ENCODE data around the gene PRR7.

The PRR7 gene

GRCh38 chr5:177454397-177455035, 7.9 kb downstream of the PRR7 start:
- DNase-seq = peak; percentile 95

GRCh38 chr5:177455036-177455660, 8.5 kb downstream of the PRR7 start:
- peak; percentile 94 for DNase-seq

- peak; percentile 97 for DNase-seq
Measured at GRCh38 chr5:177455661-177456590, 9.3 kb downstream of the PRR7 start.

- no peak for DNase-seq
Measured at GRCh38 chr5:177456591-177456964, 10.0 kb downstream of the PRR7 start.

DNA sequence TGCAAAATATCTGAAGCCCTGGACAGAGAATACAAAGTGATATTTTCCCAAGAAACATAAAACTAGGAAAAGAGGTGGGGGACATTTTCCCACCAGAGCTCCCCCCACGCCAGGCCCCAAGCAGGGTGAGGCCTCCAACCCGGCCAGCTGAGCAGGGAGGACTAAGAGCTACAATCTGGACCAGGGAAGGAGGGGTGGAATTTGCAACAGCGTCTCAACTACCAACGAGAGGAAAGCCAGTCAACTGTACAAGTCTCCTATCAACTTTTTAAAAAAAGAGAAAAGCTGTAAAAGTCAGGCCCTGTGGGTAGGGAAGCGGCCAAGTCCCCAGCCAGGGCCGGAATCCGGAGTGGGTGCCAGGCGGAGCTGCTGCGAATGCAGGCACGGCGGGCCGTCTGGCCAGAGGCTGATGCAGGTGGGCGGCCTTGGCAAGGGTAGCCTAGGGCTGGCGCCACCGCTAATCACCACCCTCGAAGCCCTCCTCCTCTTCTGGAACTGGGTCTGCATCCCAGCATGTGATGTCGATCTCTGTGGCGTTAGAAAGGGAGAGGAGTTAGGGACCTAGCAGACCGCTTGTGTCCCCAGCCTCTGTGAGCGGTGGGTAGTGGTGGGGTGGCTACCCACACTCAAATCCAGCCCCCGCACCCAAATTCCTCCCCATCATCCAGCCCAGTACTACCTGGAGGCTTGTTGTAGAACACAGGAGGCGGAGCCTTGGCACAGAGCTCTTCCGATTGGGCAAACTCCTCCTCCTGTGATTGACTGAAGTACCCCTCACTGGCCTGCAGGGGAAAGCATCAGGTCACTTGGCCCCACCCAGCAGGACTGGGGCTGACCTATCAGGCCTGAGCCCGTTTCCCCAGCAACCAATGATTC, 10.6 kb downstream of the PRR7 start:
- peak; percentile 78 for DNase-seq

GRCh38 chr5:177457852-177458681, 11.5 kb downstream of the PRR7 start:
- DNase-seq = no peak

DNA sequence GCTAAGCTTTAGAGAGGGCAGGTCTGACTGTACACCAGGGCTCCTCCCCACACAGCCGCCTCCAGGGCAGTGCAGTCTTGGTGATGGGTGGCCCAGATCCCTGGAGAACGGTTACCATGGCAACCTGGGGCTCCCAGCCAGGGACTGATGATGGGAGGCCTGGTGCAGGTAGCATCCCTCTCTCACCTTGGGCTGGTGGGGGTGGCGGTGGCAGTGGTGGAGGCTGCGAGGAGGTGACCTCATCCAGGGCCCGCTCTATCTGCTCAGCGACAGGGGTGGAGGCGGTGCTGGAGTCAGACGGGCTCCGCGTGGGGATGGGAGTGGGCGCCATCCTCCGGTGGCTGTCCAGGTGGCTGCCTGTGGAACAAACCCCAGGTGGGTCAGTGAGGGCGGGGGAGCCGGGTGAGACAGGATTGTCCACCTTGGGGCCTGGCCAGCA, 12.3 kb downstream of the PRR7 start:
- no peak for DNase-seq

DNA sequence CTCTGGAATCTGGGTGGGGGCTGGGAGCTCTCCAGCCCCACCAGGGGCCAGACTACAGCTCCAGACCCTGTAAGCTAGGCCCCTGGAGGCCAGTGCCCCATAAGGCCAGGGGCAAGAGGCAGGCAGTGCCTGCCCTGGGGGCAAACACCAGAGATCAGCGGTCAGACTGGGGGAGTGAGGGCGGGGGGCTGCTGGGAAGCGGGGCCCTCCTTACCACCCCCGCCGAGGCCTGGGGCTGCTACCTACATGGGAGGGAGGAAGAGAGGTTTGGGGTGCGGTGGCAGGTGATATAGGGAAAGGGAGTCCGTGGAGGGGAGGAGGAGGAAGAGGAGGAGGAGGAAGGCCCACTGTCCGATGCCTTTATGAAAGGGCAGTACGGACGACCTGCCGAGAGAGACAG, 12.7 kb downstream of the PRR7 start:
- no peak for DNase-seq

DNA sequence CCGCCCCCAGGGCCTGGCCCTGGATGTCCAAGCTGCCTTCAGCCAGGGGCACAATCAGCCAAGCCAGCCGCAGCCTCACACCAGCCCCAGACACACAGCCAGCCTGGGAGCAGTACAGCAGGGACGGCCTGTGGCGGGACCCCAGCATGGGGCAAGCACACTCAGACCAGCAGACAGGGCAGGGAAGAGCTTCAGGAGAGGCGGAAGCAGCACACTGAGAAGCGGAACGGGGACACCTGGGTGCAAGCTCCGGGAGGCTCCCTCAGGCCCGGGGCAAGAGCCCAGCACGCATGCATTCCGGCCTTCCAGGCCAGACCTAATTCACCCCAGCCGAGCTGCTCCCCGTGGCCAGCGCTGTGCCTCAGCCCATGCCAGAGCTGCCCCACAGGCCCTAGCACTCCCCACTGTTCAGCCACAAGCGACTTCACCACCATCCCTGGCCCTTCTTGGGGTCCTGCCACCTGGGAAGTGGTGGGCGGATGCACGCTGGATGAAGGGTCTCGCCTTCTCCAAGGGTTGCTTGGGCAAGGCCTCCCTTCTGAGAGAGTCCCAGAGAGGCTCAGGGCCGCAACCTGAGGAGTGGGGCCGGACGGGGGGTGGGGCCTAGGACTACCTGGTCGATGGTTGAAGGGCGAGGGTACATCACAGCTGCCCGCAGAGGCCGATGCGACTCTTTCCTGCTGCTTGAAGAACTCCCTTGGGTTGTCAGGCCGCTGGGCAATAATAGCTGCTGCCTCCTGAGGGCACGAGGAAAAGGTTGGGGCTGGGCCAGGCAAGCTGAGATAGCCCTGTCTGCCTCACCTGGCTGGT, 13.4 kb downstream of the PRR7 start:
- no peak for DNase-seq

- DNase-seq = no peak
Measured at GRCh38 chr5:177462021-177462670, 15.5 kb downstream of the PRR7 start.

- DNase-seq = no peak
Measured at GRCh38 chr5:177465044-177465443, 18.4 kb downstream of the PRR7 start.

- no peak for DNase-seq
Measured at GRCh38 chr5:177466861-177467260, 20.2 kb downstream of the PRR7 start.

DNA sequence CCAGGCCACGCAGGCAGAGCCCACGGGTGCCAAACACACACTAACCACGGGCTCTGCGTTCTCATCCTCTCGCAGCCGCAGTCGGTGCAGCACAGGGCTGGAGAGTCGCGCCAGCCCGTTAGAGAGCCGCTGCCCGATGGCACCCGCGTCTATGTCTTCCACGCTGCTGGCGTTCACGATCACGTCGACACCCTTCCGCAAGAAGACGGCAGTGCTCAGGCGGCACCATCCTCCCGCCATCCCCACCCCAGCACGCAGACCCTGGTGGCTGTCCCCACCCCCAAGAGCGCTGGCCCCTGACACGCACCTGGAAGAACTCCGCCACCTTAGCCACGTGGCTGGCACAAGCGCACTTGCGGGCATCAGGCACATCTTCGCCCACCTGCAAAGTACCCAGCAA, 20.8 kb downstream of the PRR7 start:
- no peak for DNase-seq

DNA sequence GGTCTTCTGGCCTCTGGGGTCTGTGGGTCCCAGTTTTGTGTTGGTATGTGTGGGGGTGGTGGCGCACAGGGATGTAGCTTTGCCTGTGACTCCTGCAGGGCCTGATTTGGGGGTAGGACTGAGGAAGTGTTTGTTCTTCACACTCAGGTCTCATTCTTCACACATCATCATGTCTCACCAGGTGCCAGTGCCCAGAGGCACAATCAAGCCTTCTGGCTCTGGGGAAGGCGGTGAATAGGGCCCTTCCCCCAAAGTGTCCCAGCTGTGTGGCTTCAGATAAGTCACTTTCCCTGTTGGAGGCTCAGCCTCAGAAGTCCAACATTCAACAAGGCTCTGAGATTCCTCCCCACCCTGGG, 21.7 kb downstream of the PRR7 start:
- DNase-seq = no peak

DNA sequence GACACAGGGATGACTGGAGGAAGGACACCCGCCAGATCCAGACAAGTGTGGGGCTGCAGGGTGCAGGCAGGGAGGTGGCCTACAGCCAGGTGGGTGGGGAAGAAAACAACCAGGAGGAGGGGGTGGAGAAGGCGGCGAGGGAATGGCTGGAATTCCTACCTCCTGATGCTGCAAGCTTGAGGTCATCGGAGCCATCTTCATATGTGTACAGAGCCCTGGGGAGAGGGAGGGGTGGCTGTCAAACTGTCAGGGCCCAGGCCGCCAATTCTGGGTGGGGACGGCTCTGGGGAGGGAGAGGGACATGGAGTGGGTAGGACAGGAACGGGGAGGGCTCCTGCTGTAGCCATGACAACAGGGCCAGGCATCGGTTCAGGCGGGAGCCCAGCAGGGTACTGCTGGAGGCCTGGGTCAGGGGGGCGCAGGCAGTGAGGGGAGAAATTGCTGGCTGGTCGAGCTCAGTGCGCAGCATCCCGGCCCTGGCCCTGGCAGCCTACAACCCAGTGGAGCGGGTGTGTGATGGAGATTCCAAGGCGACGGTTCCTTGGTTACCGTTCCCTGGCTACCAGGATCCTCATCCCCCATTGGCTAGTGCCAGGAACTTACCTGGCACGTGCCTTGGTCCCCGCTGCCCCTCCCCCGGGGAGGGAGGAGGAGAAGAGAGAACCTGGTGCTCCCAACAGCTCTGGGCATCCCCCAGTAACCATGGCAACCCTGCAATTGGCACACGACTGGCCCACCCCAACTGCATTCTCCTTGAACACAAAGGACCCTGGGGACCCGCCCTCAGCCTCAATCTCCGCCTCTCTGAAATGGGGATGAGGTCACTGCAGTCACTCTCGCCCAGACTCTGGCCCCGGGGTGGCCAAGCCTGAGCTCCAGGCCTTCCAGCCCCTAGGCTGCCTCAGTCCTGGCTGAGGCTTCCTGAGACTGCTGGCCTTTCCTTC, 22.3 kb downstream of the PRR7 start:
- DNase-seq = no peak

- no peak for DNase-seq
Measured at GRCh38 chr5:177469750-177470525, 23.3 kb downstream of the PRR7 start.

DNA sequence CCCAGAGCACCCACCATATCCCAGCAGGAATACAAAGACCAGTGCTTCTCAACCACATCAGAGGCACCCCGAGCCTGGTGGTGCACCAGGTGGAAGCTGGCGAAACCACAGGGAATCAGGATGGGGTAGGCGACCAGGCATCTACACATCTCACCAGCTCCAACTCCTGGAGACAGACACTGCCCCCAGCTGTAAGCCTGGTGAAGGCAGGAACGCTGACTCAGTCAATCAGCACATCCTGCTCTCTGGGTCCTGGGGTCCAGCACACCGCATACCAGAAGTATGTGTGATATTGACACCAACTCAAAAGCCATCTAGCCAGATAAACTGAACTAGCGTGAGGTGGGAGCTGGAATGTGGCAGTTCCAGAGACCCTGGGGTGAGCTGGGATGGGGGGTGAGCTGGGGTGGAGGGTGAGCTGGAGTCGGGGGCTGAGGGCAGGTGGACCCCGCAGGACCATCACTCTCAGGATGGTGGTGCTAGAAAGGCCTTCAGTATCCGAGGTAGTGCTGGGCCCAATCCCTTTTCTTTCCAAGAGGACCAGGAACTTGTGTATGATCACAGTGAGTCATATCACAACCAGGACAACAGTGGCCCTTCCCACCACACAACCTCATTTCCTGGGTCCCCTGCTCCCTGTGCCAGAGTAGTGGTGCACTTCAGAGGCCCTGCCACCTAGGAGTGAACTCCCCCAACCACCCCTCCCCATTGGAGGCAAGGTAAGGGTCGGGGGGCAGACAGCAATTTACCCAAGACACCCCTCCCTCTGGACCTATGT, 24.3 kb downstream of the PRR7 start:
- no peak for DNase-seq
